Activated T-cell treated with anti-CD3 and anti-CD28 coated beads, Interleukin-2, amount 50 U/mL, for 72 hours (primary cell): ENCODE data around the gene RAF1. TPM values are rescaled to one million over a fixed set of nuclear protein-coding genes. Genes with fewer than 3 reads are reported as not detected.
"Not testable (repeated sequence)": the region's sequence is repeated elsewhere in the genome, so short reads cannot be mapped to it uniquely, and the experiment has no call there.

ENCODE experiments used
- ATAC-seq, 2 donors: fragments of 150-1000 bp; cut with Tn5 transposase; replicated peaks in 1 of 2; 2 replicates each; pipeline ENCODE4 v1.10.0; 2021; ENCODE audit warnings: moderate library complexity in 2 of 2, mild to moderate bottlenecking in 1 of 2
- DNase-seq, 2 donors: peaks; one replicate each; pipeline ENCODE4 v3.0.0; 2021 to 2022; ENCODE audit warnings: mixed read lengths in 1 of 2
- H3K27ac Mint-ChIP-seq: one replicate; pipeline ENCODE4 v1.8.0; 2022; ENCODE audit warnings: mild to moderate bottlenecking, moderate library complexity, mixed read lengths
- H3K27me3 Mint-ChIP-seq: one replicate; pipeline ENCODE4 v1.8.0; 2022; ENCODE audit warnings: low read depth, mixed read lengths
- H3K36me3 Mint-ChIP-seq, 2 donors: one replicate each; pipeline ENCODE4 v1.8.0; 2022; ENCODE audit warnings: mixed read lengths in 2 of 2, mild to moderate bottlenecking in 1 of 2; ENCODE audit not compliant: insufficient read depth in 2 of 2
- H3K4me1 Mint-ChIP-seq: one replicate; pipeline ENCODE4 v1.8.0; 2022; ENCODE audit warnings: low read depth, mixed read lengths
- H3K4me3 Mint-ChIP-seq, 2 donors: one replicate each; pipeline ENCODE4 v1.8.0; 2022; ENCODE audit warnings: mild to moderate bottlenecking in 2 of 2, mixed read lengths in 2 of 2, moderate library complexity in 2 of 2
- H3K9me3 Mint-ChIP-seq, 2 donors: one replicate each; pipeline ENCODE4 v1.8.0; 2022; ENCODE audit warnings: mixed read lengths in 2 of 2
- total RNA-seq, 2 donors: library from RNA; stranded (reverse); gene quantifications; one replicate each; pipeline ENCODE4 v1.2.3, GENCODE V29; 2022

RAF1 gene
- total RNA-seq, 2 donors from 2014 or later, result 74.5 to 76.3 TPM

GRCh38 chr3:12556690-12557472, 107.0 kb downstream of the RAF1 start, which contains the start of gene MKRN2:
Gene MKRN2, plus strand, starts transcription at chr3:12557087. Its CDS starts 64 bp downstream, at chr3:12557151.
- H3K4me1 Mint-ChIP-seq, result peaks cover 54% of the 10 kb centered on the region
- peak within 1 kb of the TSS; percentile 83 to 92 for H3K4me3 Mint-ChIP-seq
- H3K27ac Mint-ChIP-seq, result peak within 1 kb of the TSS; percentile 95

GRCh38 chr3:12556314-12556689, 107.6 kb downstream of the RAF1 start:
- ATAC-seq, result no peak
- DNase-seq, result no peak
- Mint-ChIP-seq H3K4me3 (peak overlapping the region; percentile 83 to 92), H3K27me3 (peaks cover 25% of the 10 kb centered on the region), H3K36me3 (peaks cover 3% of the 10 kb centered on the region in 2 donors), H3K27ac (peak overlapping the region; percentile 79), H3K4me1 (peaks cover 48% of the 10 kb centered on the region), H3K9me3 (no peaks in the 10 kb centered on the region)

More at GRCh38 chr3:12556690-12557472, 107.0 kb downstream of the RAF1 start, which contains the start of gene MKRN2:
- ATAC-seq (peak; percentile 92 to 97), DNase-seq (peak; percentile 88)
- no peaks in the 10 kb centered on the region for H3K9me3 Mint-ChIP-seq
- peaks cover 3% of the 10 kb centered on the region in 2 donors for H3K36me3 Mint-ChIP-seq
- H3K27me3 Mint-ChIP-seq, result peaks cover 25% of the 10 kb centered on the region

GRCh38 chr3:12553921-12554391, 110.0 kb downstream of the RAF1 start:
- H3K4me3 Mint-ChIP-seq, result peak overlapping the region; percentile 87 to 95
- H3K27me3 Mint-ChIP-seq, result peaks cover 25% of the 10 kb centered on the region
- H3K4me1 Mint-ChIP-seq, result peaks cover 24% of the 10 kb centered on the region
- no peak for ATAC-seq
- no peak overlapping the region for H3K27ac Mint-ChIP-seq
- no peak for DNase-seq
- no peaks in the 10 kb centered on the region for H3K9me3 Mint-ChIP-seq
- H3K36me3 Mint-ChIP-seq, result peaks cover 3% of the 10 kb centered on the region in 2 donors

DNA sequence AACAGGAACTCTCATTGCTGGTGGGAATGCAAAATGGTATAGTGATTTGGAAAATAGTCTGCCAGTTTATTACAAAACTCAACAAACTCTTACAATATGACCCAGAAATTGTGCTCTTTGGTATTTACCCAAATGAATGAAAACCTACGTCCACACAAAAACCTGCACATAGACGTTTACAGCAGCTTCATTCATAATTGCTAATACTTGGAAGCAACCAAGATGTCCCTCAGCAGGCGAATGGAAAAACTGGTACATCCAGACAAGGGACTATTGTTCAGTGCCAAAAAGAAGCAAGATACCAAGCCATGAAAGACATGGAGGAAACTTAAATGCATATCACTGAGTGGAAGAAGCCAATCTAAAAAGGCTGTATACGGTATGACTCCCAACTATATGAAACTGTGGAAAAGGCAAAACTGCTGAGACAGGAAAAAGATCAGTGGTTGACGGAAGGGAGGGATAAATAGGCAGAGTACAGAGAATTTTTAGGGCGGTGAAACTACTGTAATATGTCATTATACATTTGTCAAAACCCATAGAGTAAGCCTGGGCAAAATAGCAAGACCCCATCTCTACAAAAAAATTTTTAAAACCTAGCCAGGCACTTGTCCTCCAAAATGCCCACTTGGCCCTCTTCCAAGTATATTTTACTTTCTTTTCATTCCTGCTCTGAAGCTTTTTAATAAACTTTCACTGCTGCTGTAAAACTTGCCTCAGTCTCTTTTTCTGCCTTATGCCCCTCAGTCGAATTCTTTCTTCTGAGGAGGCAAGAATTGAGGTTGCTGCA, 113.8 kb downstream of the RAF1 start:
- DNase-seq (no peak), ATAC-seq (no peak)
- H3K27me3 Mint-ChIP-seq, result peaks cover 17% of the 10 kb centered on the region
- no peak overlapping the region for H3K27ac Mint-ChIP-seq
- H3K9me3 Mint-ChIP-seq, result no peaks in the 10 kb centered on the region
- no peaks in the 10 kb centered on the region for H3K4me1 Mint-ChIP-seq
- peaks cover 0 to 2% of the 10 kb centered on the region in 2 donors for H3K36me3 Mint-ChIP-seq
- H3K4me3 Mint-ChIP-seq, result no peak overlapping the region

GRCh38 chr3:12545473-12545791, 118.5 kb downstream of the RAF1 start, which contains the start of gene MKRN2OS:
Gene MKRN2OS, minus strand, starts transcription at chr3:12545499. Its CDS starts 35 bp downstream, at chr3:12545464.
- DNase-seq (no peak), ATAC-seq (no peak)
- H3K27me3 Mint-ChIP-seq, result no peaks in the 10 kb centered on the region
- no peak within 1 kb of the TSS for H3K4me3 Mint-ChIP-seq
- no peaks in the 10 kb centered on the region for H3K9me3 Mint-ChIP-seq
- H3K4me1 Mint-ChIP-seq, result peaks cover 9% of the 10 kb centered on the region
- no peak within 1 kb of the TSS for H3K27ac Mint-ChIP-seq
- H3K36me3 Mint-ChIP-seq, result no peaks in the 10 kb centered on the region

- ATAC-seq (no peak), DNase-seq (no peak)
- no peaks in the 10 kb centered on the region for H3K27me3 Mint-ChIP-seq
- H3K4me1 Mint-ChIP-seq, result peaks cover 9% of the 10 kb centered on the region
- H3K27ac Mint-ChIP-seq, result no peak overlapping the region
- H3K36me3 Mint-ChIP-seq, result no peaks in the 10 kb centered on the region
- no peaks in the 10 kb centered on the region for H3K9me3 Mint-ChIP-seq
- H3K4me3 Mint-ChIP-seq, result no peak overlapping the region
Observed at GRCh38 chr3:12544652-12545472, 119.1 kb downstream of the RAF1 start.

GRCh38 chr3:12543497-12543896, 120.4 kb downstream of the RAF1 start:
- not testable (repeated sequence) for H3K27me3 Mint-ChIP-seq, H3K27ac Mint-ChIP-seq, H3K36me3 Mint-ChIP-seq, H3K9me3 Mint-ChIP-seq, DNase-seq, H3K4me3 Mint-ChIP-seq, H3K4me1 Mint-ChIP-seq, ATAC-seq

GRCh38 chr3:12541625-12542024, 122.3 kb downstream of the RAF1 start:
- no peaks in the 10 kb centered on the region for H3K9me3 Mint-ChIP-seq
- ATAC-seq (no peak), DNase-seq (no peak)
- H3K4me3 Mint-ChIP-seq, result no peak overlapping the region
- peaks cover 9% of the 10 kb centered on the region for H3K4me1 Mint-ChIP-seq
- H3K36me3 Mint-ChIP-seq, result no peaks in the 10 kb centered on the region
- no peak overlapping the region for H3K27ac Mint-ChIP-seq
- H3K27me3 Mint-ChIP-seq, result no peaks in the 10 kb centered on the region

DNA sequence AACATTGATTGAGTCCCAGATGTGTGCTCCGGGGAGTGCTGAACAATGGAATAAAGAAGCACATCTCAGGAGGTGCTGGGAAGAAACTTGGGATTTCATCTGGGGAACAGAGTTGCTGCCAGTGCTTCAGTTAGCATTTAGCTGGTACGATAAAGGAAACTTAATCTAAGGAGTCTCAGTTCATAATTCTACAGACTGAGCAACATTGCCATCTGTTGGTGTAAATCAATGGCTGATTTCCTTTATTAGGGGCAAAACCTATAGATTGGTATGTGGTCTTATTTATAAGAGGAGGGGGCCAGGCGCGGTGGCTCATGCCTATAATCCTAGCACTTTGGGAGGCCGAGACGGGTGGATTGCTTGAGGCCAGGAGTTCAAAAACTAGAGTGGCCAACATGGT, 127.5 kb downstream of the RAF1 start:
- no peak for ATAC-seq
- H3K9me3 Mint-ChIP-seq, result no peaks in the 10 kb centered on the region
- H3K27ac Mint-ChIP-seq, result no peak overlapping the region
- DNase-seq, result no peak
- H3K4me3 Mint-ChIP-seq, result no peak overlapping the region
- peaks cover 8% of the 10 kb centered on the region for H3K4me1 Mint-ChIP-seq
- H3K27me3 Mint-ChIP-seq, result no peaks in the 10 kb centered on the region
- peaks cover 0 to 6% of the 10 kb centered on the region in 2 donors for H3K36me3 Mint-ChIP-seq

Other genes starting within 250 kb of the RAF1 start
- gene TSEN2, start 179.6 kb downstream of the RAF1 start, total RNA-seq, result 10 to 100 TPM in 1 of 2 donors, 1 to 10 TPM in 1; 8.7 to 11.8 TPM
- gene MKRN2OS, start 118.6 kb downstream of the RAF1 start, total RNA-seq, result not detected
- gene MKRN2, start 107.0 kb downstream of the RAF1 start, total RNA-seq, result 10 to 100 TPM; 31.2 to 32.4 TPM
- gene TMEM40, start 95.1 kb upstream of the RAF1 start, total RNA-seq, result not detected
- gene CAND2, start 132.6 kb upstream of the RAF1 start, total RNA-seq, result 1 to 10 TPM; 1.2 to 1.8 TPM
- 1,000 to 10,000 TPM; 2,781 to 2,931 TPM for gene RPL32, start 177.4 kb upstream of the RAF1 start, total RNA-seq